Astrocyte of the cerebellum (primary cell): ENCODE data around the gene GRHPR.

Experiments used
- DNase-seq: peaks from one replicate; pipeline ENCODE4 v3.0.0-alpha.2; 2011; ENCODE audit warnings: low read depth
- H3K4me3 ChIP-seq: 2 replicates; pipeline ENCODE4 v1.5.1; 2011; ENCODE audit warnings: mild to moderate bottlenecking, low read depth, low read length, moderate library complexity
- in situ Hi-C: cut with HindIII; loops from 2 replicates; pipeline ENCODE4 v1.10.0; 2017; ENCODE audit warnings: low sequenced_read_pairs
- TF ChIP-seq, protein P1 (sequence below): IDR thresholded peaks from 2 replicates; pipeline ENCODE4 v1.5.1; 2012; ENCODE audit warnings: low read length, low read depth, moderate library complexity, mild to moderate bottlenecking; ENCODE audit errors: missing control alignments

GRHPR gene

DNA sequence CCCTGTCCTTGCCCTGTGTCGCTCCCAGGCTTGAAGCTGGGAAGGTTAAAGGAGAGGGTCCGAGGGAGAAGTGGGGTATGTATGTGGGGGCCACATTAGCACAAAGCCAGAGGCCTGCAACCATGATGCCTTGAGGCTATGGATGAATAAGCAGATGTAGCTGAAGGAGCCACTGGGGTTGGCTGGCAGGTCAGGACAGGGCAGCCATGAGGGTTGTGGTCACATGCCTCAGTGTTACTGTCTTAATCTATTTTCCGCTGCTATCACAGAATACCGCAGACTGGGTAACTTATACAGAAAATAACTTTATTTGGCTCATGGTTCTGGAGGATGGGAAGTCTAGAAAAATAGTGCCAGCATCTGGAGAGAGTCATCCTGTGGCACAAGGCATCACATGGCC is 9.2 kb upstream of the GRHPR start:
- TF ChIP-seq, protein P1, sequence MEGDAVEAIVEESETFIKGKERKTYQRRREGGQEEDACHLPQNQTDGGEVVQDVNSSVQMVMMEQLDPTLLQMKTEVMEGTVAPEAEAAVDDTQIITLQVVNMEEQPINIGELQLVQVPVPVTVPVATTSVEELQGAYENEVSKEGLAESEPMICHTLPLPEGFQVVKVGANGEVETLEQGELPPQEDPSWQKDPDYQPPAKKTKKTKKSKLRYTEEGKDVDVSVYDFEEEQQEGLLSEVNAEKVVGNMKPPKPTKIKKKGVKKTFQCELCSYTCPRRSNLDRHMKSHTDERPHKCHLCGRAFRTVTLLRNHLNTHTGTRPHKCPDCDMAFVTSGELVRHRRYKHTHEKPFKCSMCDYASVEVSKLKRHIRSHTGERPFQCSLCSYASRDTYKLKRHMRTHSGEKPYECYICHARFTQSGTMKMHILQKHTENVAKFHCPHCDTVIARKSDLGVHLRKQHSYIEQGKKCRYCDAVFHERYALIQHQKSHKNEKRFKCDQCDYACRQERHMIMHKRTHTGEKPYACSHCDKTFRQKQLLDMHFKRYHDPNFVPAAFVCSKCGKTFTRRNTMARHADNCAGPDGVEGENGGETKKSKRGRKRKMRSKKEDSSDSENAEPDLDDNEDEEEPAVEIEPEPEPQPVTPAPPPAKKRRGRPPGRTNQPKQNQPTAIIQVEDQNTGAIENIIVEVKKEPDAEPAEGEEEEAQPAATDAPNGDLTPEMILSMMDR = no peak
- in situ Hi-C loops = no loop called here
- DNase-seq = no peak
- no peak overlapping the region for H3K4me3 ChIP-seq

DNA sequence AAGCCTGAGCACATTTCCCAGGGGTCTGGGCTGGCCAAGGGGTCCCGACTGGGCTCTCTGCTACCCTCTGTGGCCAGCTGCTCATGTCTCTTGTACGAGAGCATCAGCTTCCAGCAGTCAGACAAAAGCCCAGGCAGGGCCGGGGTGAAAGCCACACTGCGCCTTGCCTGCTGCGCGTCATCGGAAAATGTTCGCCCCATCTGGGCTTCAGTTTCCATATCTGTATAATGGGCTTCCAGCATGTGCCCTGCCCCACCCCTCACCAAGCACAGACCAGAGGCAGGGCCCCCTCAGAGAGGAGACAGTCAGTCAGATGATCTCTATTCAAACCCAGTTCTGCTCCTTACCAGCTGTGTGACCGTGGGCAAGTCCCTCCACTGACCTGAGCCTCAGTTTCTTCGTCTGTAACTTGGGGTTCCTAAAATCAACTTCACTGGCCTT is 8.0 kb upstream of the GRHPR start:
- TF ChIP-seq, protein P1 = no peak
- in situ Hi-C loops = no loop called here
- no peak for DNase-seq
- H3K4me3 ChIP-seq = no peak overlapping the region

DNA sequence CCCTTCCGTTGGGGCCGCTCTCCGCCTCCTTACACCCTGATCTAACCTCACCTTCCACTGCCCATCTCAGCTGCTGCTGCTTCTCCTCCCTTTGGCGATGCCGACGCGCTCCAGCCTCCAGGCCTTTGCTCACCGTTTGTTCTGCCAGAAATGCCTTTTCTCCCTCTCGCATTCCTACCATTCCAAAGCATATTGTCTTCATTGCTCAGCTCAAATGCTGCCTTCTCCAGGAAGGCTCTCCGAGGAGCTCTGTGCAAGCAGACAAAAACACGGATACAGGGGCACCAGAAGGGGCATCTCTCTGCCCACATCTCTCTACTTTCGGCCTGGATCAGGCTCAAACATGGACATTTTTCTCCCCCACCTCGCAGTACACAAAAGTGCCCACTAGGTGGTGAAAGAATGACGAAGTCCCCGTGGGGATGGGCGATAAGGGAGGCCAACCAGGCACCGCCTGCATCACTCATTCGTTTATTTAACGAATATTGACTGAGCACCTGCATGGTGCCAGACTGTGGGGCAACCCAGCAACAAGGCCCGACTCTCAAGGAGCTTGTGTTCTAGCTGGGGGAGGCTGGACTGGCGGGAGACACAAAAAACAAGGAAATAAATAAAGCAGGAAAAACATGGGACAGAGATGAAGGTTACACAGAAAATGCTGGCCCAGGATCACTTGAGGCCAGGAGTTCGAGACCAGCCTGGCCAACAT is 7.3 kb upstream of the GRHPR start:
- peak; percentile 49 for DNase-seq
- in situ Hi-C loops = no loop called here
- no peak overlapping the region for H3K4me3 ChIP-seq
- TF ChIP-seq, protein P1 = peak; percentile 89

DNA sequence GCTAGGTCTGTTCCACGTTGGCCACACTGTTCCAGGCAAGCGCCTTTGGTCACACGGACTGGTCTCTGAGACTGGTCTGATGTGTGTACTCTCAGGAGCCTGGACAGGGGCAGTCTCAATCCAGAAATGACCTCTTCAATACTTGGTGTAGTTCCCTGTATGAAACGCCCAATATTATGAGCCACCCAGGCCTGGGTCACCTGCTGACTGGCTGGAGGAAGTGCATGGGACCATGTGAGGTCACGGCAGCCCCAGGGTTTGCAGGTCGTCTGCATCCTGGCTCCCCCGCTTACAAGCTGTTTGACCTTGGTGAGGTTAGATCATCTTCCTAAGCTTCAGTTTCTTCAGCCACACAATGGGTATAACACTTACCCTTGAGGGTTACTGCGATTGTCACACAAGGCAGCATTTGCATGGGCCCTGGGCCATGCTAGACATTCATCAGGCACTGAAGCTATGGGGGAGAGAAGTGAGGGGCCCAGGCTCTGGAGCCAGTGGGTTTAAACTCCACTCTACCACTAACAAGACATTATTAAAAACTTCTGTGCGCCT is 5.2 kb upstream of the GRHPR start:
- TF ChIP-seq, protein P1 = no peak
- H3K4me3 ChIP-seq = no peak overlapping the region
- DNase-seq = no peak
- in situ Hi-C loops = no loop called here

DNA sequence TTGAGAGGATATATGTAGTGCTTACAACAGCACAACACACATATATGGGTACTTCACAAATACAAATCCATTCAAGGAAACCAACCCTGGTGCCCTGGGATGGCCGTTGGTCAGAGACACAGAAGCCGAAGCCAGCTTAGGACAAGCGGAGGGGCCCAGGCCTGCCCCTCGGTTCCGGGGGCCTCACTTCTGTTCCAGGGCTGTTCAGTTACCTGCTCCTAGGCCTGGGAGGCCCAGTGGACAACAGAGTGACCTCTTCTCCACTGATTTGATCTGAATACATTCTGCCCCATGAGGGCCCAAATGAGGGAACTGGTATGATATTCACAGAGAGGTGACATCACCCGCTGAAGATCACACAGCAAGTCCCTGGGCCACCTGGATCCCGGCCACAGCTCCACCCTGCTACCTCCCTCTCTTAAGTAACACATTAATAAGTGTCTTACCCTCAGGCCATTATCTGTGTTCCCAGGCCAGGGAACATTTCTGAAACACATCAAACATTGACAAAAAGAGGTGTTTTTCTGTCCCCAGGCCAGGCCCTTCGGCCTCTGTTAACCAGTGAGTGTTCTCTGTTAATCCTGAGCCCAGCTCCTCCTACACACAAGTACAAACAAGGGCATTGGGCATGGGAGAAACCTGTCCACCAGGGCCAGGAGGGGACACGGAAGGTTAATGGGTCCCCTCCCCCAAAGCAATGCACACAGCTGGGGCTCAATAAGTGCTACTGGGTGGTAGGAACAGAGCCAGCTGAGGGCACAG is 4.5 kb upstream of the GRHPR start:
- DNase-seq = no peak
- H3K4me3 ChIP-seq = no peak overlapping the region
- TF ChIP-seq, protein P1 = no peak
- in situ Hi-C loops = no loop called here

DNA sequence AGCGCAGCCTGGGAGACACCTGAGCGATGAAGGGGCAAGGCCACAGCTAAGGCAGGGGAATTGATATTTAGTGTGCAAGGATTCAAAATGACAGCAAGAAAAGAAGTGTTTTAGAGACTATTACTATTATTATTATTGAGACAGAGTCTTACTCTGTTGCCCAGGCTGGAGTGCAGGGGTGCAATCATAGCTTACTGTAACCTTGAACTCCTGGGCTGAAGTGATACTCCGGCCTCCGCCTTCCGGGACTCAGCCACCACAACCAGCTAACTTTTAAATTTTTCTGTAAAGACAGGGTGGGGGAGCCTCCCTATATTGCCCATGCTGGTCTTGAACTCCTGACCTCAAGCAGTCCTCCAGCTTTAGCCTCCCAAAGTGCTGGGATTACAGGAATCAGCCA is 3.3 kb upstream of the GRHPR start:
- TF ChIP-seq, protein P1 = no peak
- no peak for DNase-seq
- in situ Hi-C loops = no loop called here
- no peak overlapping the region for H3K4me3 ChIP-seq
